A549 (cell line): ENCODE data around the gene RUVBL2.

Experiments used
- CEBPB ChIP-seq, 2 experiments: fragments of >200 bp in 1 of 2; sonication (Bioruptor Twin) in 1 of 2; formaldehyde crosslinking in 1 of 2; IDR thresholded peaks; 2 replicates each; pipeline ENCODE4 v1.6.1; 2012 to 2016
- CTCF ChIP-seq: fragments of >200 bp; sonication (Bioruptor Twin); formaldehyde crosslinking; IDR thresholded peaks from 3 replicates; pipeline ENCODE4 v1.5.1; 2016
- PBX3 ChIP-seq: IDR thresholded peaks from 2 replicates; pipeline ENCODE4 v1.6.1; 2012
- POLR2A ChIP-seq: IDR thresholded peaks from 2 replicates; pipeline ENCODE4 v1.6.1; 2012; ENCODE audit warnings: mild to moderate bottlenecking, low read length
- POLR2AphosphoS2 ChIP-seq: conservative IDR thresholded peaks from 2 replicates; pipeline ENCODE4 v1.6.1; 2012; ENCODE audit warnings: low read length, improper control_type of control experiment, inconsistent platforms
- SREBF2 ChIP-seq: fragments of 450-650 bp; IDR thresholded peaks from 2 replicates; pipeline ENCODE4 v1.6.1; 2014; ENCODE audit warnings: mild to moderate bottlenecking, moderate library complexity

- no peak for TF ChIP-seq CTCF
- no peak for TF ChIP-seq SREBF2
- no peak for TF ChIP-seq CEBPB (IDR thresholded peaks at IDR 0.05)
- no peak for TF ChIP-seq POLR2A
- TF ChIP-seq PBX3, result no peak
- TF ChIP-seq POLR2AphosphoS2, result no peak
Observed at GRCh38 chr19:48994035-48994386, 324 bp downstream of the RUVBL2 start.
